ENCODE results near the gene VILL.

- TF ChIP-seq CTCF (IDR thresholded peaks at IDR 0.05; ENCODE audit: low read depth, low read length) = no peak
- TF ChIP-seq EZH2phosphoT487 (IDR thresholded peaks at IDR 0.05; ENCODE audit: low read depth) = no peak
These were observed 1.9 kb downstream of the VILL start for GRCh38 chr3:37992271-37993066.

Measured in OCI-LY3 (cell line).